Ovary (tissue), 3 donors: Measurements from ENCODE around the gene SRSF3.
"Not testable (repeated sequence)": the region's sequence is repeated elsewhere in the genome, so short reads cannot be mapped to it uniquely, and the experiment has no call there.

Source experiments
- EP300 ChIP-seq: sonication (generic); formaldehyde crosslinking; IDR thresholded peaks from one replicate; pipeline ENCODE4 v1.6.1; 2017; ENCODE audit warnings: antibody characterized with exemption
- POLR2A ChIP-seq: fragments of 450-650 bp; IDR thresholded peaks from one replicate; pipeline ENCODE4 v1.6.1; 2017; ENCODE audit warnings: antibody characterized with exemption, mild to moderate bottlenecking, moderate library complexity
- TF ChIP-seq, protein P1 (sequence below), 3 donors: fragments of 450-650 bp in 2 of 3; fragments of 200-600 bp in 1 of 3; IDR thresholded peaks; one replicate each; pipeline versions ENCODE4 v1.5.1 to v1.8.0; 2016 to 2022; ENCODE audit warnings: antibody characterized with exemption in 3 of 3, mild to moderate bottlenecking in 1 of 3
- donor health status: DM: no; HTN: no; CAD: no.

DNA sequence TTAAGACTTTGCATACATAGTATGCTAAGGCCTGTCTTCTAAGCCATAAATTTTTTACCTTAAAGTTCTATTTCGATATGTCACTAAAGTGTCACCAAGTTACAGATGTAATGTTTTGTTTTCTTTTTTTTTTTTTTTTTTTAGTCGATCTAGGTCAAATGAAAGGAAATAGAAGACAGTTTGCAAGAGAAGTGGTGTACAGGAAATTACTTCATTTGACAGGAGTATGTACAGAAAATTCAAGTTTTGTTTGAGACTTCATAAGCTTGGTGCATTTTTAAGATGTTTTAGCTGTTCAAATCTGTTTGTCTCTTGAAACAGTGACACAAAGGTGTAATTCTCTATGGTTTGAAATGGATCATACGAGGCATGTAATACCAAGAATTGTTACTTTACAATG lies 7.7 kb downstream of the SRSF3 start:
- TF ChIP-seq, protein P1, sequence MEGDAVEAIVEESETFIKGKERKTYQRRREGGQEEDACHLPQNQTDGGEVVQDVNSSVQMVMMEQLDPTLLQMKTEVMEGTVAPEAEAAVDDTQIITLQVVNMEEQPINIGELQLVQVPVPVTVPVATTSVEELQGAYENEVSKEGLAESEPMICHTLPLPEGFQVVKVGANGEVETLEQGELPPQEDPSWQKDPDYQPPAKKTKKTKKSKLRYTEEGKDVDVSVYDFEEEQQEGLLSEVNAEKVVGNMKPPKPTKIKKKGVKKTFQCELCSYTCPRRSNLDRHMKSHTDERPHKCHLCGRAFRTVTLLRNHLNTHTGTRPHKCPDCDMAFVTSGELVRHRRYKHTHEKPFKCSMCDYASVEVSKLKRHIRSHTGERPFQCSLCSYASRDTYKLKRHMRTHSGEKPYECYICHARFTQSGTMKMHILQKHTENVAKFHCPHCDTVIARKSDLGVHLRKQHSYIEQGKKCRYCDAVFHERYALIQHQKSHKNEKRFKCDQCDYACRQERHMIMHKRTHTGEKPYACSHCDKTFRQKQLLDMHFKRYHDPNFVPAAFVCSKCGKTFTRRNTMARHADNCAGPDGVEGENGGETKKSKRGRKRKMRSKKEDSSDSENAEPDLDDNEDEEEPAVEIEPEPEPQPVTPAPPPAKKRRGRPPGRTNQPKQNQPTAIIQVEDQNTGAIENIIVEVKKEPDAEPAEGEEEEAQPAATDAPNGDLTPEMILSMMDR (IDR thresholded peaks at IDR 0.05): not testable (repeated sequence)
- not testable (repeated sequence) for TF ChIP-seq POLR2A, EP300
